ENCODE results near the gene MRFAP1L1. TPM values are rescaled to one million over a fixed set of nuclear protein-coding genes. Genes with fewer than 3 reads are reported as not detected.

The MRFAP1L1 gene
- total and polyA plus RNA-seq, 9 of the 15 experiments (the other 6 are each of a cell fraction or from before 2014, with no cell fraction given): 37.6 to 111 (median 83.8) TPM

GRCh38 chr4:6727081-6727942, 17.6 kb upstream of the MRFAP1L1 start:
- BruUV-seq (replicated peaks): no TSS peak
- peak; percentile 30; the same call in 1 of the 2 replicates for TF ChIP-seq VEZF1 (CRISPR knock-in tag; IDR thresholded peaks at IDR 0.05)
- peak; percentile 34; the same call in 1 of the 2 replicates for TF ChIP-seq ZNF592 (IDR thresholded peaks at IDR 0.05)
- peak; percentile 77 for TF ChIP-seq ZNF263 (CRISPR knock-in tag; IDR thresholded peaks at IDR 0.05; ENCODE audit: borderline replicate concordance)
- TF ChIP-seq RFX7 (CRISPR knock-in tag; IDR thresholded peaks at IDR 0.05): no peak
- peak; percentile 54 for TF ChIP-seq EGR1 (conservative IDR thresholded peaks at IDR 0.05)
- TF ChIP-seq ZFX (CRISPR knock-in tag; IDR thresholded peaks at IDR 0.05): 0 out of 2 replicates have a peak, but pooled peaks have one; percentile 17
- no peak for TF ChIP-seq SIX5 (IDR thresholded peaks at IDR 0.05; ENCODE audit: borderline replicate concordance in 1 of 2, insufficient read depth in 1 of 2, low read depth in 1 of 2, low read length in 2 of 2)
- no peak for TF ChIP-seq HDAC8 (tag; IDR thresholded peaks at IDR 0.05)
- TF ChIP-seq CAMTA2 (CRISPR knock-in tag; conservative IDR thresholded peaks at IDR 0.05): no peak
- TF ChIP-seq POLR2G (IDR thresholded peaks at IDR 0.05; ENCODE audit: low read depth, low read length): 0 out of 2 replicates have a peak, but pooled peaks have one; percentile 15
- TF ChIP-seq FIP1L1 (IDR thresholded peaks at IDR 0.05; ENCODE audit: low read depth, low read length, poor library complexity, severe bottlenecking): peak; percentile 34
- H2AFZ ChIP-seq (ENCODE audit: low read depth, low read length): peak overlapping the region; percentile 60; the same call in 1 of the 2 replicates
- 70% methylated on average over 13 of the region's 31 CpGs for WGBS (ENCODE audit: insufficient coverage, low coverage, missing lambda C conversion rate)
- H3K4me3 ChIP-seq: no peak overlapping the region
- no peaks in the 10 kb centered on the region for H4K20me1 ChIP-seq (replicated peaks; ENCODE audit: control insufficient read depth, insufficient read depth, low read length)
- CTCF ChIA-PET (ENCODE audit: low intra/inter-chr PET ratio): no interaction called here
- no peak for ATAC-seq
- H3K9me3 ChIP-seq (replicated peaks; ENCODE audit: control insufficient read depth, insufficient read depth, low read depth, low read length): no peaks in the 10 kb centered on the region
- H3K27ac ChIP-seq (ENCODE audit: extremely low read depth, low read depth, low read length): no peak overlapping the region
- no peaks in the 10 kb centered on the region for H3K9me1 ChIP-seq (ENCODE audit: control insufficient read depth, insufficient read depth, low read length)
- no peaks in the 10 kb centered on the region for H3K36me3 ChIP-seq (ENCODE audit: control insufficient read depth, insufficient read depth, low read length)
- no peaks in the 10 kb centered on the region for H3K27me3 ChIP-seq (ENCODE audit: control insufficient read depth in 2 of 2, insufficient read depth in 2 of 2, low read length in 2 of 2)
- peaks cover 31 to 60% of the 10 kb centered on the region in 2 experiments for H3K4me1 ChIP-seq (replicated peaks in 1 of 2; ENCODE audit: control insufficient read depth in 2 of 2, insufficient read depth in 2 of 2, low read length in 2 of 2)
- in situ Hi-C loops (cut with MboI): no loop called here
- POLR2A ChIA-PET: interaction anchor here (0.7 kb wide), 1 partner anchor 25 kb away, joined by 3 read pairs; no protein-coding TSS in a partner anchor
- H3K9ac ChIP-seq (ENCODE audit: insufficient read depth in 1 of 2, low read depth in 2 of 2, low read length in 2 of 2): 0 out of 4 replicates have a peak overlapping the region, but pooled peaks of 1 of the 2 experiments have one; percentile 19
- no peaks in the 10 kb centered on the region for H3K79me2 ChIP-seq (ENCODE audit: control insufficient read depth, insufficient read depth, low read length)
- peak in 3 of 4 experiments; percentile 4 to 45 (median 41) for DNase-seq (ENCODE audit: extremely low read depth in 1 of 4, low spot score in 3 of 4)
- FAIRE-seq: no peak
- intact Hi-C loops (cut with micrococcal nuclease): no loop called here
- H3K4me2 ChIP-seq (ENCODE audit: insufficient read depth, low read length): no peak overlapping the region; the same call in 1 of the 2 replicates
